HG03571 (cell line): Measurements from ENCODE around the gene ELFN2.

Experiments
- ATAC-seq: cut with Tn5 transposase; IDR thresholded peaks from one replicate; pipeline ENCODE4 v1.9.1; 2021; ENCODE audit not compliant: unreplicated experiment

Gene ELFN2

DNA sequence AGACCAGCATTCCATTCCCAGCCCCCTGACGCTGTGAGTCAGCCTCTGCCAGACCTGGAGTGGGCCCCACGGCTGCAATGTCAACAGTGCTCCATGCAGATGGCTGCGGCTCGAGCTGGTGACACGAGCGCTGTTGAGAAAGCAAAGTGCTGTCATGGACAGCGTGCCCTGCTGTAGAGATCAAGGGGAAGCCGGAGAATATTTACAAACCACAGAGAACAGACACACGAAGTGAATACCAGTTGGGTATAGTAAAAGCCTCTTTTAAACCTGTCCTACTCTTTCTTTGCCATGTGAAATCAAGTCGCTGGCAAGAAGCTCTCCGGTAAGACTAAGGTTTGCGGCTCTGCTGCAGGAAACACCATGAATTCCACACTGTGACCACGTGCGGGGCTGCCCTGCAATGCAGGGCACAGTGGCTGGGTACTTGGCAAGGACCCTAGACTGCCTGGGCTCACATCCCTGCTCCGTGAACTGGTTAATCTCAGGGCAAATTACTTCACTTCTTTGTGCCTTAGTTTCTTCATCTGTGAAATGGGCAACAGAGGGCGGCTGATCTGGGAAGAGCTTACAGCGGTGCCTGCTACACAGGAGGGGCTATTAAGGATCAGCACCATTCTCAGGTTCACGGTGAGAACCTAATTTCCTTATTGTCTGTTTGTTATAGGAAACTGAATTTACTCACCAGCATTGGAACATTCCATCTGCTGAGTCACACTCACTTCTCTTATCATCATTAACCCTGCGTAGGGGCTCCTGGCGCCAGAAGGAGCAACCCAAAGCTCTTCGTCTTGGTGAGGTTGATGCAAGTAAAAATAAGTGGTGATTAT lies 27.8 kb upstream of the ELFN2 start:
- ATAC-seq = no peak

DNA sequence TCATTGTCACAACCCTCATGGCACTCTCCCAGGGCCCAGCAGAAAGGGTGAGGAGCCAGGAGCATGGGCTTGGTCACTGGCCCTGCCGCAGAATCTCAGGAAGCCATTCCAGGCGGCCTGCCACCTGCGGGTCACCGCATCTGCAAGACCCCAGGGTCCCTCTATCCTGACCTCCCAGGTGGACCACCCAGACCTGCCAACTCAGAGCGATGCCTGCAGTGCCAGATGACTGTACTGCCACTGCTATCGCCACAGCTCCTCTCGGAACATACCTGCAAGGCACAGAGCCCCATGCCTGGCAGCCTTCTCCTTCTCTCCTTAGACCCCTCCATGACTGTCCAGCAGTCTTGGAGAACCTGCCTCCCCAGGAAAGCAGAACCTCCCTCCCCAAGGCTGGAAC lies 26.4 kb upstream of the ELFN2 start:
- ATAC-seq = no peak

DNA sequence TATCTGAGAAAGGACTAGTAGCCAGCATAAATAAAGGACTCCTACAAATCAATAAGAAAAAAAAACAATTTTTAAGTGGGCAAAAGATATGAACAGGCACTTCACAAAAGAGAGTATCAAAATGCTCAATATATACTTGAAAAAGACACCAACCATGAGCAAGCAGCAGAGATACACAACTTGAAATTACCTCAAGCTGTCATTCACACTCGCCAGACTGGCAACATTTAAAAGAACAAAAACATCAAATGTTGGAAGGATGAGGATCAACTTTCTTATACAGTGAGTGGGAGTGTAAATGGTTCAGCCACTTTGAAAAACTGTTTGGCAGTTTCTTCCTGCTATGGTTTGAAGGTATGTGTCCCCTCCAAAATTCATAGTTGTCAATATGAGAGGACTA lies 23.9 kb upstream of the ELFN2 start:
- no peak for ATAC-seq

DNA sequence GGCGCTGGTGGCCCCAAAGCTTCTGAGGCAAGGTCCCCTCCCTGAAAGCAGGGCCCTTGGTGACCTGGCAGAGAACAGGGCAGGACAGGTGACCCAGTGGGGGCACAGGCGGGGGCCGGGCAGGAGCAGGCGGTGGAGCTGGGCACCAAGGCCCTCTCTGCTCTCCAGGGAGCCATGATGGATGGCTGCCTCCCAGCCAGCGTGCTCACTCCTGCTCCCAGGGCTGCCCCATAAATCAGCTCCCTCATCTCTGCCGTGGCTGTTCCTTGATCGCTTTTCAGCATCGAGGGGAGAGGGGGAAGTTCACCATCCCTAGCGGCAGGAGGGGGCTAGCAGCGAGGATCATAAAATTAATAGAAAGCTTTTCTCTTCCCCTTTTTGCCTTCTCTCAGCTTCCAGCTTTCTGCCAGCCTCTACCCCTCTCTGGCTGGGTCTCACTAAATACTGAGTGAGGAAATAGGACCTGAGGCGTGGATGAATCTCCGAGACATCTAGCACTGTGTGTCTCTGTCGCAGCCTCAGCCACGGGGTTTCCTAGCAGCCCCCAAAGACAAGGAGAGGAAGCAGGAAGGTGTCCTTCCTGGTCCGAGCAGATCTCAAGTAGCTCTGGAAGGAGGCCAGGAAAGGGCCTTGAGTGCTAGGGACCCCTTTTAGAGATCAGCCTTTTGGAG lies 22.2 kb upstream of the ELFN2 start:
- no peak for ATAC-seq

DNA sequence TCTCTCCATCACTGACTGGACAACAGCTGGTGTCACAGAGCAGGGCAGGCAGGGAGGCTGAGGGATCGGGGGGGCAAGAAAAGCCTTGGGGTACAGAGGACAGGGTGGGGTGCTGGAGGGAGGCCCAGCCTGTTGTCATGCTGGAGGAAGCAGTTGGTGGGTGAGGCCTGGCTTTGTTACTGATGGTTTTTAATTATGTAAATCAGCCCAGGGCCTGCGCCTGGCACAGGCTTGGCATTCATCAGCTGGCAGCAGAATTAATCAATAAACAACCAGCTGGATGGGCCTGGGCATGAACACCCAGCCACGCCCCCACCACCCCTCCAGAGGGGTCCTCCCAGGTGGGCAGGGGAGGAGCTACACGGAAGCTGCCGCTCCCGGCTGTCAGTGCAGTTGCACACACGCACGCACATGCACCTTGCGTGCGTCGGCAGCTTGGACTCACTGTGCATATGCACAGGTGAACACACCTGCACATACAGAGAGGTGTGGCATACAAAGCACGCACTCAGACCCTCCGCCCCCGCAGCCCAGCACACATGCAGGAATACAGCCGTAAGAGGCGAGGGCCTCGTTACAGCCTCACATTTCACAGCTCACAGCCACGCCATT lies 21.3 kb upstream of the ELFN2 start:
- no peak for ATAC-seq

DNA sequence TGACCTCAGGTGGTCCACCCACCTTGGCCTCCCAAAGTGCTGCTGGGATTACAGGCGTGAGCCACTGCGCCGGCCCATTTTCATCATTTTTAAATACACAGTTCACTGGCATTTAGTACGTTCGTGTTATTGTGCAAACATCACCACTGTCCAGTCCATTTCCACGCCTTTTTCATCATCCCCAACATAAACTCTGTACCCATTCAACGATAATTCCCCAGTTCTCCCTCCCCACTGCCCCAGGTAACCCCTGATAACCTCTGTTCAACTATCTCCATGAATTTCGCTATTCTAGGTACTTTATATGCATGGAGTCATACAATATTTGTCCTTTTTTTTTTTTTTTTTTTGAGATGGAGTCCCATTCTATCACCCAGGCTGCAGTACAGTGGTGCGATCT lies 18.2 kb upstream of the ELFN2 start:
- ATAC-seq = no peak

DNA sequence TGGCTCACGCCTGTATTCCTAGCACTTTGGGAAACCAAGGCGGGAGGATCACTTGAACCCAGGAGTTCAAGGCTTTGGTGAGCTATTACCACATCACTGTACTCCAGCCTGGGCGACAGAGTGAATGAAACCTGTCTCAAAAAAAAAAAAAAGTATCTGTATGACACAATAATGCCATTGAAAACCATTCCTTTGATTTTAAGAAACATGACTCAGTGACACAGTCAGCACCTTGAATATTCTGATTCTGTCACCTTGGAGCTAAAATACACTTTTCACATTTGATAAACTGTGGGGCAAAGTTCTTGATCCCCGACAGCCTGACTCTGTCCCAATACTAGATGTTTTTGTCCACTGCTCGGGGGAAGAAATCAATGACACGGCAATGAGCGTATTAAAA lies 16.7 kb upstream of the ELFN2 start:
- ATAC-seq = no peak

DNA sequence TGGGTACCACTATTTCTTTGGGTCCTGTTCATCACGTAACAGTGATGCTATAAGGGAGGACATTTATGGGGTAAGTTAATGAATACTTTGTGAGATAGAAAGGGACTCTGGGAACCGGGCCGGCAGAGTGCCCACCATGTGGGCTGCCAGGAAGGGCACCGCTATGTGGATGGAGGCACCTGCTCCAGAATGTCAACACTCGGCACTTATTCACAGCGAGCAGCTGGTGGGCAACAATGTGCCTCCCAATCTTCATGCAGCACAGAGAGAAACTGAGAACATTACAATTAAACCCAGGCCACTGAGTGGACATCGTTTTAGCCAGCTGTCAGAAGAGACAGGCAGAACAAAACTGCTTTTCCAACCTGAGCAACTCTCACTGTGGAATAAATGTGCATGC lies 15.8 kb upstream of the ELFN2 start:
- ATAC-seq = no peak

DNA sequence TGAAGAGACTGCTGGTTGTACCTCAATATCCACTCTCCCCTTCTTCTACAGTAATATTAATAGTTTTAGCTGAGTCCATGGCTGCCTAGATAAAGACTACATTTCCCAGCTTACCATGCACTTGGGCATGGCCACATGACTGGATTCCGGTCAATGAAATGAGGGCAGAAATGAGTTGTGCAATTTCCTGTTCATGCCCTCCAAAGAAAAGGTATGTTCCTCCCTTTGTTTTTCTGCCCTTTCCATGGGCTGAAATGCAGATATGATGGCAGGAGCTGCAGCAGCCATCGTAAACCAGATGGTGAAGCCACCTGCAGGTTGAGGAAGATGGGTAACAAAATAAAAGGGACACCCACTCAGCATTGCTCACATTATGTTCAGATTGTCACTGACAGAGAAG lies 15.3 kb upstream of the ELFN2 start:
- ATAC-seq = no peak

DNA sequence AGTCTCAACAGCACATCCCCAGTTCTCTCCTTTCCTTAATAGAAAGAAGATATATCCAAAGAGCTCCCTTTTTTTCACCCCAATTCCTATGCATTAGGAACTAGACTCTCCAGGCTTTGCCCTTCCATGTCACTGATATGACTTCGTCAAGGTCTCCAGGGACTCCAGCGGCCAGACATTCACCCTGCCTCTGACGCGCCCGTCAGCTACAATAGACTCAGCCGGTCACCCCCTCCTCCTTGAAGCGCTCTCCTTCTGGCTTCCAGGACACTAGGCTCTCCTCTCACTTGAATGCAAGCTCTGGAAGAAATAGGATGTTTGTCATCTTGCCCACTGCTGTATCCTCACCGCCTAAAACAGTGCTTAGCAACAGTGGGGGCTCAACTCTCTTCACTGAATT lies 14.9 kb upstream of the ELFN2 start:
- no peak for ATAC-seq

DNA sequence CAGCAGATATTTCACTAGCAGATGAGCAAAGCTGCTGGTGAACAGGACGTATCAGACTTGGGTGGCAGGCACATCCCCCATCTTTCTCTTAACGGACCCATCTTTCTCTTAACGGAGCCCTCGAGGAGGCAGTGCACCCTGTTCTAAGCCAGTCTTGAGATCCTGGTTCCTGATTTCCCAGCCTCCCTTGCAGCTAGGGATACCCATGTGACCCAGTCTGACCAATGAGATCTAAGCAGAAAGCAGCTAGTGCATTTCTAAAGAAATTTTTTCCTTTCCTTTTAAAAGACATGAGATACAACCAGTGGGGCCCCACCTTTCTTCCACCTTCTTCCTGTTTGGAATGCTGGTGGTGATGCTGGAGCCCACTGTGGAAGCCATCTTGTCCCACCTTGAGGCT lies 13.6 kb upstream of the ELFN2 start:
- ATAC-seq = no peak

DNA sequence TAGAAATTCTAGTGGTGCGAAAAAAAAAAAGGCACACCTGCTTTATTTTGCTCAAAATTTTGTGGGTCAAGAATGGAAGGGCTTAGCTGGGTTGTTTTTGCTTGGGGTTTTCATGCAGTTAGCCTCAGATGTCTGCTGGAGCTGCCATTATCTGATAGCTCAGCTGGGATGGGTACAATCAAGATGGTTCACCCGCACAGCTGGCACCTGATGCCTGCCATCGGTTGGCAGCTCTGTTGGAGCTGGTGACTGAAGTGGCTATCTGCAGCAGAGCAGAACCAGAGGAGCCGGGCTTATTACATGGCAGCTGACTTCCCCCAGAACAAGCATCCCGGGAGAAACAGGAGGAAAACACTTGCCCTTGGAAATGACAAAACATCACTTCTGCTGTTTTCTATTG lies 12.1 kb upstream of the ELFN2 start:
- ATAC-seq = no peak

DNA sequence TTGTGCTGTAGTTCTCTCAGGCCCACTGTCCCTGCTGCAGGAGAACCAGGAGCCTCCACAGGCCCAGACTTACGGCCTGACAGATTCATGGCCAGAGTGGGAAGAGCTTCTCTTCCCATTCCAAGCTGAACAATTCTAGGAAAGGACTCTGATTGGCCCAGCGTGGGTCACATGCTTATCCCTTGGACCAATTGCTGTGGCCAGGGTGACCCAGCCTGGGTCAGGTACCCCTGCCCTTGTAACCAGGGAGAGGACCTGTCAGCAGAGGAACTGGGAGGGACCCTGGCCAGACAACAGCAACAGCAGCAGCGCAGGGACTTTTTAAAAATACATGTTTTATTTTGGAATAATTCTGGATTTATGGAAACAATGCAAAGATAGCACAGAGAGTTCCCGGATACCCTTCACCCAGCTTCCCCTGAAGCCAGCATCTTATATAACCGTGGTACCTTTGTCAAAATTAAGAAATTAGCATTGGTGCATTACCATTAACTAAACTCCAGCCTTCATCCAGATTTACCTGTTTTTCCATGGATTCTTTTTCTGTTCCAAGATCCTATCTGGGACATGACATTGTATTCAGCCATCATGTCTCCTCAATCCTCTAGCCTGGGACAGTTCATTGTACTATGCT lies 8.8 kb upstream of the ELFN2 start:
- no peak for ATAC-seq

DNA sequence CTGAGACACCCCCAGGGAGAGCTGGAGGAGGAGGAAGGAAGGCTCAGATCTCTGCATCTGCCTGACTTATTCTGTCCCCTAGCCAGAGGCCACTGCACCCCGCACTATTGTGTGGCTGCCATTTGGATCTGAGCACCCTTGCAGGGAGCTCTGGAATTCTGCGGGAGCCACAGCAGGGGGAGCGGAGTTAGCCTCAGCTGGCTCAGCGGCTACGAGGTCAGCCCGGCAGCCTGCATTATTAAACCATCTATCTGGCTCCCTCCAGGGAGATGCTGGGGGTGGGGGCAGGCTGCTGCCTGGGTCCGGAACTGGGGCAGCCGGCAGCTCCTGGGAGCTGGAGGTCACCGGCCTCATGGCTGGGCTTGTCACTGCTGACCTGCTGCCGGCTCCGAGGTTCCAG lies 6.5 kb upstream of the ELFN2 start:
- no peak for ATAC-seq

DNA sequence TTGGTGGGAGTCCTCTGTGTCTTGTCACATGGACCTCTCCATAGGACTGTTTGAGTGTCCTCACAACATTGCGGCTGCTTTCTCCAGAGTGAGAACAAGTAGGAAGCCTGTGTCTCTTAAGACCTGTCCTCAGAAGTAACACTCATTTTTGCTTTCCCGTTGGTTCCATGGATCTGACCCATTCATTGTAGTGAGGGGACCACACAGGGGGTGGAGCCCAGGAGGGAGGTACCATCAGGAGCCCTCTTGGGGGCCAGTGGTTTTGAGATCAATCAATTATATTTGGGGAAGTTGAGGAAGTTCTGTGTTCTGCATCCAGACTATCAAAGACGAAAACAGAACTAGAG lies 5.4 kb upstream of the ELFN2 start:
- no peak for ATAC-seq

DNA sequence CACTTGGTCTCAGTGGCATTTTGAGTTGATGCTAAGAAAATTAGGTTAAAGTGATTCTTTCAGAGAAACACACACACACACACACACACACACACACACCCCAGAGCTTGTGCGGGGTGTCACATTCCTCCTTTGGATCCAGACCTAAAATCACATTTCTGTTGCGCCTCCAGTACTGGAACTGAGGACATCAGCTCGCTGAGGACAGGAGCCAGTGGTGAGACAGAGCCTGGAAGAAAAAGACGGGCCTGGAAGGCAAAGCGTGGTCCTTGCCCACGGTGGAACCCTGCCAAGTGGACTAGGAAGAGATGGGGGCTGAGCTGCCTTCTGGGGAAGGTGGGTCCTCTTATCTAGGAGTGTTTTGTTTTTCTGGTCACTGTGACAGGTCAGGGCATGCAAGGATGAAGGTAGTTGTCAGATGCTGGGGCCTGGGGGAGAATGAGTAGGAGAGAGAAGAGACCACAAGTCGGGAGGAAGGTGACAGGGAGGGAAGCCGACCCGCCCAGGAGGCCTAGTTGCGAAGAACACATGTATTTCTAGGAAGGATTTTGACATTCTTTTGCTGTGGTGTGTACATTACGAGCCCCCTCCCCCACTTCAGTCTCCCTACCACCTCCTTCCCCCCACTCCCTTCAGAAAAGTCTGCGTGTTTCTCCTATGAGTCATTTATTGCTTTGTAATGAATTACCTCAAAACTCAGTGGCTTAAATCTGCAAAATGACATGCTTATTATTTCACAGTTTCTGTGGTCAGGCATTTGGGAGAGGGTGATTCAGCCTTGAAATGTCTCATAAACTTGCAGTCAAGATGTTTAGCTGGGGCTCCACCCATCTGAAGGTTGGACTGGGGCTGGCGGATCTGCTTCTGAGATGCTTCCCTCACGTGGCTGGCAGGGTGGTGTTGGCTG lies 4.8 kb upstream of the ELFN2 start:
- ATAC-seq = no peak

DNA sequence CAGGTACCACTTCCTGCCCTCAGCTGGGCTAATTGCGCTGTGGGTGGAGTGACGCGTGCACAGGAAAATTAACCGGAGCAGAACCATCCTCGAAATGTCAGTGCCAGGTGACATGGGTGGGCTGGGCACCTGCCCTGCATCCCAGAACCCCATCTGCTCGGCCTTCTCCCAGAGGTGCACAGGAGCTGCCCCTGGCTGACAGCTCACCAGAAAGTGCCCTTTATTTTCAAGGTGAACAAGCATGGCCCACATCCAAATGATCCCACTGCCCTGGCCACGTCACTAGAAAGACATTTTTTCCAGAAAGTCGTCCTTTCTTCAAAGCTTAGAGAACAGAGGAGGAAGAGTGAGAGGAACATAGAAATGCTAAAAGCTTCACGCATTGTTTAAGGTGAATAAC lies 4.1 kb upstream of the ELFN2 start:
- no peak for ATAC-seq

DNA sequence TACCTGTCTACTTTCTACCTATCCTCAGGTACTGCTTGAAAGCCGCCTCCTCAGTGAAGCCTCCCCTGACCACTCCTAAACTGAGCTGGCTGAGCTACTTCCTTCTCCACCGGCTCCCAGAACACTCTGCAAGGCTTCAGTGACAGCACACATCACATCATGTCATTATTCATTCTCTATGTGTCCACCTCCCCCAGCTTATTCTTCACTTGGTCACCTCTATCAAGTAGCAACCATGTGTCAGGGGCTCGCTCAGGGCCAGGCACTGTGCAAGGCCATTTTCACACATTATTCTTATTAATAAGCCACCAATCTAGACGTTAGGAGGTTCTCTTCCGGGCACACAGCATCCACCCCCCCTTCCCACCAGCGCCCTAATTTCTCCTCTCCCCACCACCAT lies 3.7 kb upstream of the ELFN2 start:
- ATAC-seq = no peak

DNA sequence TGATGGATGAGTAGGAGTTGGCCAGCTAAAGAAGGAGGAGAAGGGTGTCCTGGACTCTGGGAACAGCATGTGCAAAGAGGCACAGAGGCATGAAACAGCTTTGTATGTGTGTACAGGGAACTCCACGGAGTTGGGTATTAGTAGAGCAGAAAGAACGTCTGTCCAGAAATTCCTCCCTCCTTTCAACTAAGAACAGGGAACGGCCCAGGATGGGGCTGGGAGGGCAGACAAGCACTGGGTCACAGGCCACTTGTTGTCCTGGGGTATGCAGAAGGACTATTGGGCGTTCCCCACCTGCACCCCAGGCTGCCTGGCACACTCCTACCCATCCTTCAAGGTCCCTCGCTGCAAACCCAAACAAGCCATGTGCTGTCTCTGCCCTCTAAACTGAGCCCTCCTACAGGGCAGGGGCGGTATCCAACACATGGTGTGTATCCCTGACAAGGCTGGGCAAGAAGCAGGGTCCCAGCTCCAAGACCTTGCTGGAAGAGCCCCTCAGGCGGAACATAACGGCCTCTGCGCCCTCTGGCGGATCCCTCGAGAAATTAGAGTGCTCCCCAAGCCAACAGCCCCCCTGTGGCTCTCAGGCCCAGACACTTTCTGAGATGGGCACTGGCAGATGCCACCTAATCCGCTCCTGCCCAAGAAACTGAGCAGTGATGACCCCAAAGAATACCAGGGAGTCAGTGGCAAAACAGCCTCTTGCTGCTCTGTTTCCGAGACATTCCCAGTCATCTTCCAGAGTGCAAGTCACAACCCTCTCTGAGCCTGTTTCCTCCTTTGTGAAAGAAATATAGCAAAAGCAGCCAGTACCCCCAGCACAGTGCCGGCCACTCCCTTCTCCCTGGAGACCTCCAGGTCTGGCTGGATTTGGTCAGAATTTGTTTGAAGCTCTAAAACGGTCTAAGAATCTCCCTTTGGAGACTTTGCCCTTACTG lies 1.6 kb upstream of the ELFN2 start:
- no peak for ATAC-seq
